Stimulated activated naive CD8-positive, alpha-beta T cell treated with anti-CD3 and anti-CD28 coated beads, Interleukin-15, Interleukin-2, amounts not matched to agents 100 U/mL and 50 U/mL, for 24 hours (primary cell): ENCODE results near the gene NOXO1.
A peak's percentile ranks its signal among the peaks of the same experiment; 100 is the strongest.

Experiments
- ATAC-seq: fragments of 150-1000 bp; cut with Tn5 transposase; one replicate; pipeline ENCODE4 v1.10.0; 2021
- DNase-seq: peaks from one replicate; pipeline ENCODE4 v3.0.0; 2021

The NOXO1 gene

GRCh38 chr16:1979271-1980029 is 1.8 kb downstream of the NOXO1 start:
- DNase-seq, result peak; percentile 45
- no peak for ATAC-seq

- no peak for ATAC-seq
- no peak for DNase-seq
Measured at GRCh38 chr16:1978476-1979120, 2.7 kb downstream of the NOXO1 start.

- ATAC-seq (no peak), DNase-seq (no peak)
Measured at GRCh38 chr16:1977875-1978268, 3.4 kb downstream of the NOXO1 start.

GRCh38 chr16:1976951-1977874 is 4.1 kb downstream of the NOXO1 start:
- ATAC-seq (no peak), DNase-seq (no peak)

- DNase-seq, result no peak
Measured at GRCh38 chr16:1976216-1976520, 5.1 kb downstream of the NOXO1 start.

GRCh38 chr16:1975432-1976215 is 5.6 kb downstream of the NOXO1 start:
- ATAC-seq, result no peak
- no peak for DNase-seq

More at GRCh38 chr16:1976216-1976520, 5.1 kb downstream of the NOXO1 start:
- no peak for ATAC-seq

- no peak for ATAC-seq
- DNase-seq, result no peak
Measured at GRCh38 chr16:1974157-1975070, 6.9 kb downstream of the NOXO1 start.

- ATAC-seq, result no peak
- DNase-seq, result no peak
Measured at GRCh38 chr16:1973461-1974156, 7.7 kb downstream of the NOXO1 start.

GRCh38 chr16:1972490-1972877 is 8.8 kb downstream of the NOXO1 start:
- DNase-seq (peak; percentile 30), ATAC-seq (no peak)

GRCh38 chr16:1971796-1972489 is 9.3 kb downstream of the NOXO1 start, which contains the start of gene TBL3:
TBL3 (plus strand) TSS chr16:1972053; CDS start chr16:1972165, 112 bp downstream.
- ATAC-seq, result peak; percentile 94
- DNase-seq, result peak; percentile 98

GRCh38 chr16:1968146-1968953 is 12.9 kb downstream of the NOXO1 start:
- no peak for ATAC-seq
- DNase-seq, result no peak

GRCh38 chr16:1966460-1966859 is 14.8 kb downstream of the NOXO1 start, which contains the start of gene RNF151:
RNF151 (plus strand) TSS chr16:1966856; CDS start chr16:1966882, 26 bp downstream.
- no peak for ATAC-seq
- no peak for DNase-seq

GRCh38 chr16:1965396-1966001 is 15.8 kb downstream of the NOXO1 start:
- no peak for ATAC-seq
- peak; percentile 23 for DNase-seq

- DNase-seq (peak; percentile 99), ATAC-seq (peak; percentile 85)
Measured at GRCh38 chr16:1964506-1965395, 16.5 kb downstream of the NOXO1 start, which contains the start of gene RPS2. RPS2 (minus strand) TSS chr16:1964826; CDS start chr16:1964625, 201 bp downstream.

- peak; percentile 43 for DNase-seq
Measured at GRCh38 chr16:1963806-1964505, 17.3 kb downstream of the NOXO1 start.

More at GRCh38 chr16:1963806-1964505, 17.3 kb downstream of the NOXO1 start:
- ATAC-seq, result peak; percentile 0
